ENCODE results near the gene FBLIM1.

- TF ChIP-seq, protein P1, sequence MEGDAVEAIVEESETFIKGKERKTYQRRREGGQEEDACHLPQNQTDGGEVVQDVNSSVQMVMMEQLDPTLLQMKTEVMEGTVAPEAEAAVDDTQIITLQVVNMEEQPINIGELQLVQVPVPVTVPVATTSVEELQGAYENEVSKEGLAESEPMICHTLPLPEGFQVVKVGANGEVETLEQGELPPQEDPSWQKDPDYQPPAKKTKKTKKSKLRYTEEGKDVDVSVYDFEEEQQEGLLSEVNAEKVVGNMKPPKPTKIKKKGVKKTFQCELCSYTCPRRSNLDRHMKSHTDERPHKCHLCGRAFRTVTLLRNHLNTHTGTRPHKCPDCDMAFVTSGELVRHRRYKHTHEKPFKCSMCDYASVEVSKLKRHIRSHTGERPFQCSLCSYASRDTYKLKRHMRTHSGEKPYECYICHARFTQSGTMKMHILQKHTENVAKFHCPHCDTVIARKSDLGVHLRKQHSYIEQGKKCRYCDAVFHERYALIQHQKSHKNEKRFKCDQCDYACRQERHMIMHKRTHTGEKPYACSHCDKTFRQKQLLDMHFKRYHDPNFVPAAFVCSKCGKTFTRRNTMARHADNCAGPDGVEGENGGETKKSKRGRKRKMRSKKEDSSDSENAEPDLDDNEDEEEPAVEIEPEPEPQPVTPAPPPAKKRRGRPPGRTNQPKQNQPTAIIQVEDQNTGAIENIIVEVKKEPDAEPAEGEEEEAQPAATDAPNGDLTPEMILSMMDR (IDR thresholded peaks at IDR 0.05), result no peak
- no peak for TF ChIP-seq POLR2A (IDR thresholded peaks at IDR 0.05)
Observed at GRCh38 chr1:15758343-15758931, at the start of gene FBLIM1.
